ENCODE measurements around the gene C20orf144. TPM values are rescaled to one million over a fixed set of nuclear protein-coding genes. Genes with fewer than 3 reads are reported as not detected.

C20orf144 gene
- total RNA-seq, 1 experiment from 2014 or later, result not detected

- DNase-seq (ENCODE audit: low read depth, low spot score), result no peak
- H3K27ac ChIP-seq (ENCODE audit: low read length), result no peak overlapping the region
- intact Hi-C loops (cut with micrococcal nuclease; ENCODE audit: unreplicated experiment) (no loop called here), in situ Hi-C loops (cut with HindIII; ENCODE audit: low pct_unique_long_range_greater_than_20kb, low sequenced_read_pairs) (no loop called here)
- no peak for ATAC-seq
- H3K36me3 ChIP-seq (ENCODE audit: control insufficient read depth, insufficient read depth, low read length), result no peaks in the 10 kb centered on the region
- H3K4me1 ChIP-seq (ENCODE audit: control insufficient read depth, insufficient read depth, low read length), result no peaks in the 10 kb centered on the region
- POLR2A ChIA-PET, result no interaction called here
- H3K27me3 ChIP-seq (ENCODE audit: control insufficient read depth, insufficient read depth, low read length), result no peaks in the 10 kb centered on the region
- H3K9me3 ChIP-seq (ENCODE audit: control insufficient read depth, insufficient read depth, low read depth, low read length), result no peaks in the 10 kb centered on the region
- no TSS peak for BruUV-seq (replicated peaks)
- CTCF ChIA-PET, result no interaction called here
- H3K4me3 ChIP-seq (ENCODE audit: low read depth in 2 of 2, low read length in 2 of 2), result no peak overlapping the region
- TF ChIP-seq TCF7L2 (IDR thresholded peaks at IDR 0.05; ENCODE audit: low read depth, low read length) (no peak), CTCF (IDR thresholded peaks at IDR 0.05) (no peak), POLR2AphosphoS5 (IDR thresholded peaks at IDR 0.05; ENCODE audit: low read depth, low read length) (no peak), REST (IDR thresholded peaks at IDR 0.05; ENCODE audit: insufficient read depth in 1 of 2, low read depth in 2 of 2, low read length in 1 of 2) (no peak), SIN3A (IDR thresholded peaks at IDR 0.05; ENCODE audit: borderline replicate concordance, insufficient read depth, low read depth, low read length) (no peak)
Observed at GRCh38 chr20:33701629-33702450, 39.7 kb downstream of the C20orf144 start.

- no peak for DNase-seq (ENCODE audit: low read depth, low spot score)
- no peak overlapping the region for H3K27ac ChIP-seq (ENCODE audit: low read length)
- BruUV-seq (replicated peaks), result no TSS peak
Observed at GRCh38 chr20:33702861-33703260, 40.7 kb downstream of the C20orf144 start.

More at GRCh38 chr20:33702861-33703260, 40.7 kb downstream of the C20orf144 start:
- TF ChIP-seq TCF7L2 (IDR thresholded peaks at IDR 0.05; ENCODE audit: low read depth, low read length) (no peak), POLR2AphosphoS5 (IDR thresholded peaks at IDR 0.05; ENCODE audit: low read depth, low read length) (no peak), SIN3A (IDR thresholded peaks at IDR 0.05; ENCODE audit: borderline replicate concordance, insufficient read depth, low read depth, low read length) (no peak)
- Histone ChIP-seq H3K4me3 (ENCODE audit: low read depth in 2 of 2, low read length in 2 of 2) (no peak overlapping the region), H3K36me3 (ENCODE audit: control insufficient read depth, insufficient read depth, low read length) (no peaks in the 10 kb centered on the region), H3K4me1 (ENCODE audit: control insufficient read depth, insufficient read depth, low read length) (no peaks in the 10 kb centered on the region), H3K27me3 (ENCODE audit: control insufficient read depth, insufficient read depth, low read length) (no peaks in the 10 kb centered on the region), H3K9me3 (ENCODE audit: control insufficient read depth, insufficient read depth, low read depth, low read length) (no peaks in the 10 kb centered on the region)
- in situ Hi-C loops (cut with HindIII; ENCODE audit: low pct_unique_long_range_greater_than_20kb, low sequenced_read_pairs) (no loop called here), intact Hi-C loops (cut with micrococcal nuclease; ENCODE audit: unreplicated experiment) (no loop called here)
- ChIA-PET POLR2A (no interaction called here), CTCF (no interaction called here)
- ATAC-seq, result peak; percentile 69
